WTC11 (cell line): Measurements from ENCODE around the gene CD80.

ENCODE experiments used
- CTCF ChIP-seq: fragments of 200-600 bp; IDR thresholded peaks from 2 replicates; pipeline ENCODE4 v1.8.0; 2022; ENCODE audit warnings: antibody characterized with exemption
- ESRRA ChIP-seq: sonication (generic); formaldehyde crosslinking; IDR thresholded peaks from 2 replicates; pipeline ENCODE4 v1.8.1; 2022; ENCODE audit warnings: mild to moderate bottlenecking, missing genetic modification reagents, borderline replicate concordance
- HMGXB4 ChIP-seq: sonication (generic); formaldehyde crosslinking; IDR thresholded peaks from 2 replicates; pipeline ENCODE4 v1.8.1; 2023; ENCODE audit warnings: mild to moderate bottlenecking, moderate library complexity, missing genetic modification reagents
- MAX ChIP-seq: sonication (generic); formaldehyde crosslinking; IDR thresholded peaks from 2 replicates; pipeline ENCODE4 v1.8.0; 2022; ENCODE audit warnings: mild to moderate bottlenecking, missing genetic modification reagents
- MYBL2 ChIP-seq: sonication (generic); formaldehyde crosslinking; IDR thresholded peaks from 2 replicates; pipeline ENCODE4 v1.8.1; 2023; ENCODE audit warnings: mild to moderate bottlenecking, moderate library complexity, missing genetic modification reagents
- SP1 ChIP-seq: sonication (generic); formaldehyde crosslinking; conservative IDR thresholded peaks from 2 replicates; pipeline ENCODE4 v1.8.1; 2022; ENCODE audit warnings: missing genetic modification reagents
- TCF7 ChIP-seq: sonication (generic); formaldehyde crosslinking; IDR thresholded peaks from 2 replicates; pipeline ENCODE4 v1.8.0; 2022; ENCODE audit warnings: mild to moderate bottlenecking, low read depth, missing genetic modification reagents, moderate library complexity
- ZNF121 ChIP-seq: sonication (generic); formaldehyde crosslinking; IDR thresholded peaks from 2 replicates; pipeline ENCODE4 v1.8.0; 2023; ENCODE audit warnings: missing genetic modification reagents
- ZNF423 ChIP-seq: fragments of 250-450 bp; sonication (Bioruptor Pico); IDR thresholded peaks from 2 replicates; pipeline ENCODE4 v2.1.2; 2022; ENCODE audit warnings: mild to moderate bottlenecking, moderate library complexity
- TF ChIP-seq, protein P1 (sequence below): fragments of 250-450 bp; sonication (Bioruptor Pico); IDR thresholded peaks from 2 replicates; pipeline ENCODE4 v2.1.2; 2022; ENCODE audit warnings: mild to moderate bottlenecking, moderate library complexity
- TF ChIP-seq, protein P2 (sequence below): sonication (generic); formaldehyde crosslinking; IDR thresholded peaks from 2 replicates; pipeline ENCODE4 v1.8.1; 2022; ENCODE audit warnings: mild to moderate bottlenecking, missing genetic modification reagents, moderate library complexity, borderline replicate concordance

DNA sequence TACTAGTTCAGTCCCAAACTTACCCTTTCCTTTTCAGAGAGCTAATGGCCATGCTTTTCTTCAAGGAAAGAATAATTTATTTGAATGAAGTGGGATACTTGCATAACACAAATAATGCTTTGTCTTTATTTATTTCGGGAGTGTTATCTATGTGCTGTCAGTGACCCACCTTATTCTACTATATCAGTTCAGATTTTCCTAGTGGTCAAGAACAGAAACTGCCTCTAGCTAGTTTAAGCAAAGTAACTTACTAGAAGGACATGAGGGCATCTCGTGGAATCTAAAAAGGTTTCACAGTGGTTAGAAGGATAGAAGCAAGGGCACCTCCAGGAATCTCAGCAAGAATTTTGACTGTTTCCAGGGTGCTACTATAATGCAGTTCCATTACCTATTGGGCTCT lies 64.8 kb downstream of the CD80 start:
- TF ChIP-seq CTCF (no peak), ZNF121 (CRISPR knock-in tag) (no peak), MAX (no peak), ESRRA (CRISPR knock-in tag) (no peak), HMGXB4 (CRISPR knock-in tag) (no peak), TCF7 (CRISPR knock-in tag) (no peak), MYBL2 (CRISPR knock-in tag) (no peak), ZNF423 (CRISPR knock-in tag) (no peak), SP1 (CRISPR knock-in tag) (no peak)
- TF ChIP-seq, protein P1, sequence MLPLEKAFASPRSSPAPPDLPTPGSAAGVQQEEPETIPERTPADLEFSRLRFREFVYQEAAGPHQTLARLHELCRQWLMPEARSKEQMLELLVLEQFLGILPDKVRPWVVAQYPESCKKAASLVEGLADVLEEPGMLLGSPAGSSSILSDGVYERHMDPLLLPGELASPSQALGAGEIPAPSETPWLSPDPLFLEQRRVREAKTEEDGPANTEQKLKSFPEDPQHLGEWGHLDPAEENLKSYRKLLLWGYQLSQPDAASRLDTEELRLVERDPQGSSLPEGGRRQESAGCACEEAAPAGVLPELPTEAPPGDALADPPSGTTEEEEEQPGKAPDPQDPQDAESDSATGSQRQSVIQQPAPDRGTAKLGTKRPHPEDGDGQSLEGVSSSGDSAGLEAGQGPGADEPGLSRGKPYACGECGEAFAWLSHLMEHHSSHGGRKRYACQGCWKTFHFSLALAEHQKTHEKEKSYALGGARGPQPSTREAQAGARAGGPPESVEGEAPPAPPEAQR (CRISPR knock-in tag): no peak
- TF ChIP-seq, protein P2, sequence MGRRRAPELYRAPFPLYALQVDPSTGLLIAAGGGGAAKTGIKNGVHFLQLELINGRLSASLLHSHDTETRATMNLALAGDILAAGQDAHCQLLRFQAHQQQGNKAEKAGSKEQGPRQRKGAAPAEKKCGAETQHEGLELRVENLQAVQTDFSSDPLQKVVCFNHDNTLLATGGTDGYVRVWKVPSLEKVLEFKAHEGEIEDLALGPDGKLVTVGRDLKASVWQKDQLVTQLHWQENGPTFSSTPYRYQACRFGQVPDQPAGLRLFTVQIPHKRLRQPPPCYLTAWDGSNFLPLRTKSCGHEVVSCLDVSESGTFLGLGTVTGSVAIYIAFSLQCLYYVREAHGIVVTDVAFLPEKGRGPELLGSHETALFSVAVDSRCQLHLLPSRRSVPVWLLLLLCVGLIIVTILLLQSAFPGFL (CRISPR knock-in tag): no peak
